ENCODE measurements around the gene SNCA. TPM values are rescaled to one million over a fixed set of nuclear protein-coding genes. Genes with fewer than 3 reads are reported as not detected.

Gene SNCA
- total and polyA plus RNA-seq, 2 donors (not counting 1 experiment from before 2014, with no cell fraction given): 0.95 to 6.8 TPM

DNA sequence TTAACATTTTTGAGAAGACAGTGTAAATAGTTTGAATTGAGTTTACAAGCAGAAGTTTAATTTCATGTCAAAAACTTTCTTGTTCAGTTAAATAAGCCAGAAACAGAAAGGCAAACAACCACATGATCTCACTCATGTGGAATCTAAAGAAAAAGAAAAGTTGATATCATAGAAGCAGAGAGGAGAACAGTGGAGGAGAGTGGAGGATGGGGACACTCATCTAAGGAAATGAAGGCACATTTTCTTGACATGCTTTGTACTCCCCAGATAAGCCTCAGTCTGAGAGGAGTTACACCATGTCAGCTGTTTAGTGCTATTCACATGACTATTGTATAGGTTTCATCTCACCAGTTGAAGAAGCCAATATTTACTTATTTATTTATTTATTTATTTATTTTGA is 13.5 kb downstream of the SNCA start:
- no peak overlapping the region for H3K9ac ChIP-seq (ENCODE audit: insufficient read depth, low read length)
- H3K9me3 ChIP-seq (ENCODE audit: control insufficient read depth, insufficient read depth, low read depth, low read length): no peaks in the 10 kb centered on the region
- H3K27me3 ChIP-seq (ENCODE audit: control insufficient read depth, insufficient read depth, low read length): no peaks in the 10 kb centered on the region
- no peak overlapping the region for H3K4me3 ChIP-seq (replicated peaks in 1 of 4; ENCODE audit: control extremely low read depth in 1 of 4, insufficient read depth in 1 of 4, low read depth in 3 of 4, low read length in 4 of 4)
- peak; percentile 53 to 65 for DNase-seq (ENCODE audit: low read depth in 2 of 2)
- TF ChIP-seq EZH2 (IDR thresholded peaks at IDR 0.05; ENCODE audit: low read length, missing control alignments): no peak
- TF ChIP-seq, protein P1, sequence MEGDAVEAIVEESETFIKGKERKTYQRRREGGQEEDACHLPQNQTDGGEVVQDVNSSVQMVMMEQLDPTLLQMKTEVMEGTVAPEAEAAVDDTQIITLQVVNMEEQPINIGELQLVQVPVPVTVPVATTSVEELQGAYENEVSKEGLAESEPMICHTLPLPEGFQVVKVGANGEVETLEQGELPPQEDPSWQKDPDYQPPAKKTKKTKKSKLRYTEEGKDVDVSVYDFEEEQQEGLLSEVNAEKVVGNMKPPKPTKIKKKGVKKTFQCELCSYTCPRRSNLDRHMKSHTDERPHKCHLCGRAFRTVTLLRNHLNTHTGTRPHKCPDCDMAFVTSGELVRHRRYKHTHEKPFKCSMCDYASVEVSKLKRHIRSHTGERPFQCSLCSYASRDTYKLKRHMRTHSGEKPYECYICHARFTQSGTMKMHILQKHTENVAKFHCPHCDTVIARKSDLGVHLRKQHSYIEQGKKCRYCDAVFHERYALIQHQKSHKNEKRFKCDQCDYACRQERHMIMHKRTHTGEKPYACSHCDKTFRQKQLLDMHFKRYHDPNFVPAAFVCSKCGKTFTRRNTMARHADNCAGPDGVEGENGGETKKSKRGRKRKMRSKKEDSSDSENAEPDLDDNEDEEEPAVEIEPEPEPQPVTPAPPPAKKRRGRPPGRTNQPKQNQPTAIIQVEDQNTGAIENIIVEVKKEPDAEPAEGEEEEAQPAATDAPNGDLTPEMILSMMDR (conservative IDR thresholded peaks at IDR 0.05 in 1 of 2, IDR thresholded peaks at IDR 0.05 in 1 of 2; ENCODE audit: low read depth in 1 of 2, low read length in 2 of 2): no peak
- no peaks in the 10 kb centered on the region for H3K36me3 ChIP-seq (ENCODE audit: control insufficient read depth, insufficient read depth, low read length)
- no peaks in the 10 kb centered on the region for H3K4me1 ChIP-seq (ENCODE audit: control insufficient read depth, extremely low read depth, insufficient read depth, low read length)
- H4K20me1 ChIP-seq (ENCODE audit: control insufficient read depth, extremely low read depth, insufficient read depth, low read length): no peaks in the 10 kb centered on the region
- no peak overlapping the region for H3K27ac ChIP-seq (ENCODE audit: insufficient read depth, low read length)
- no peaks in the 10 kb centered on the region for H3K79me2 ChIP-seq (ENCODE audit: control insufficient read depth, insufficient read depth, low read length)
- no peak overlapping the region for H2AFZ ChIP-seq (ENCODE audit: low read length)
- H3K4me2 ChIP-seq (ENCODE audit: extremely low read depth, insufficient read depth, low read length): no peak overlapping the region

DNA sequence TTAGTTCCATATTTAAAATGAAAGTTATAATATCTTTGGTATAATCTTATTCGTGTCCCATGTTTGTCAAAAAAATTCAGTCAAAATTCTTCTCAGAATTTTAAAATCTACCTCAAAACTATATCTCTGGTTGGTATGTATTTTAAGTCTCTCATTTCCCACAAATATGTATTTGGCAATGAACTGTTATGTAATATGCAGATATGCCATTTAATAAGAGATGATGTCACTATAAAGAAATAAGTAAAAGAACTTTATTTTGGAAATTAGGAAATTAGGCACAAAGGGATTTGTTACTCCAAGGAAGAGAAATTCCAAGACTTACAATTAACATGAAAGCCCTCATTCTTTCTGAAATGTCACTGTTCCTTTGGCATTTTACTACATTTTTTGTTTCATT is 15.3 kb downstream of the SNCA start:
- no peak for DNase-seq (ENCODE audit: low read depth in 2 of 2)
- TF ChIP-seq EZH2 (IDR thresholded peaks at IDR 0.05; ENCODE audit: low read length, missing control alignments): no peak
- TF ChIP-seq, protein P1 (conservative IDR thresholded peaks at IDR 0.05 in 1 of 2, IDR thresholded peaks at IDR 0.05 in 1 of 2; ENCODE audit: low read depth in 1 of 2, low read length in 2 of 2): no peak
- no peaks in the 10 kb centered on the region for H3K36me3 ChIP-seq (ENCODE audit: control insufficient read depth, insufficient read depth, low read length)
- no peak overlapping the region for H3K9ac ChIP-seq (ENCODE audit: insufficient read depth, low read length)
- no peak overlapping the region for H3K4me3 ChIP-seq (replicated peaks in 1 of 4; ENCODE audit: control extremely low read depth in 1 of 4, insufficient read depth in 1 of 4, low read depth in 3 of 4, low read length in 4 of 4)
- H3K79me2 ChIP-seq (ENCODE audit: control insufficient read depth, insufficient read depth, low read length): no peaks in the 10 kb centered on the region
- H3K27ac ChIP-seq (ENCODE audit: insufficient read depth, low read length): no peak overlapping the region
- no peaks in the 10 kb centered on the region for H3K4me1 ChIP-seq (ENCODE audit: control insufficient read depth, extremely low read depth, insufficient read depth, low read length)
- H3K9me3 ChIP-seq (ENCODE audit: control insufficient read depth, insufficient read depth, low read depth, low read length): no peaks in the 10 kb centered on the region
- no peak overlapping the region for H2AFZ ChIP-seq (ENCODE audit: low read length)
- no peaks in the 10 kb centered on the region for H4K20me1 ChIP-seq (ENCODE audit: control insufficient read depth, extremely low read depth, insufficient read depth, low read length)
- no peak overlapping the region for H3K4me2 ChIP-seq (ENCODE audit: extremely low read depth, insufficient read depth, low read length)
- no peaks in the 10 kb centered on the region for H3K27me3 ChIP-seq (ENCODE audit: control insufficient read depth, insufficient read depth, low read length)

DNA sequence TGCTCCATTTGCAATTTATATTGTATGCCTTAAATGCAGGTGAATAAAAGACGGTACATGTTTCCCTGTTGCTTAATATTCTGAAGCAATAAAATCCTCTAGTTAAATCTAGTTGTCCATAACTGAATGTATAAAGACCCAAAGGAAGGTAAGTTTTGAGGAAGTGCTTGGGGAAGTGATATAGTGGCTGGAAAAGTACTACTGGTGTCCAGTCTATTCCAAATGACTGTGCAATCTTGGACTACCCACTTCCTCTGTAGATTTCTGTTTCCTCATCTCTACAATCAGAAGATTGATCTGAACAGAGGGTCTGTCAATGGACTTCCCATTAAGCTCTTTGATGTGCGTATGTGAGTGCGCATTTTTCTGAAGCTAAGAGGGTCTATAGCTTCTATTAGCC is 17.0 kb downstream of the SNCA start:
- no peak overlapping the region for H2AFZ ChIP-seq (ENCODE audit: low read length)
- H3K4me2 ChIP-seq (ENCODE audit: extremely low read depth, insufficient read depth, low read length): no peak overlapping the region
- no peak overlapping the region for H3K4me3 ChIP-seq (replicated peaks in 1 of 4; ENCODE audit: control extremely low read depth in 1 of 4, insufficient read depth in 1 of 4, low read depth in 3 of 4, low read length in 4 of 4)
- no peaks in the 10 kb centered on the region for H3K36me3 ChIP-seq (ENCODE audit: control insufficient read depth, insufficient read depth, low read length)
- H3K27me3 ChIP-seq (ENCODE audit: control insufficient read depth, insufficient read depth, low read length): no peaks in the 10 kb centered on the region
- H3K79me2 ChIP-seq (ENCODE audit: control insufficient read depth, insufficient read depth, low read length): no peaks in the 10 kb centered on the region
- no peaks in the 10 kb centered on the region for H3K4me1 ChIP-seq (ENCODE audit: control insufficient read depth, extremely low read depth, insufficient read depth, low read length)
- no peak for TF ChIP-seq EZH2 (IDR thresholded peaks at IDR 0.05; ENCODE audit: low read length, missing control alignments)
- TF ChIP-seq, protein P1 (conservative IDR thresholded peaks at IDR 0.05 in 1 of 2, IDR thresholded peaks at IDR 0.05 in 1 of 2; ENCODE audit: low read depth in 1 of 2, low read length in 2 of 2): no peak
- H3K27ac ChIP-seq (ENCODE audit: insufficient read depth, low read length): no peak overlapping the region
- H3K9ac ChIP-seq (ENCODE audit: insufficient read depth, low read length): no peak overlapping the region
- H4K20me1 ChIP-seq (ENCODE audit: control insufficient read depth, extremely low read depth, insufficient read depth, low read length): no peaks in the 10 kb centered on the region
- no peaks in the 10 kb centered on the region for H3K9me3 ChIP-seq (ENCODE audit: control insufficient read depth, insufficient read depth, low read depth, low read length)
- DNase-seq (ENCODE audit: low read depth in 2 of 2): no peak

Measured in fibroblast of lung (primary cell).